HG03575 (cell line): ENCODE results near the gene CLEC3B.

ENCODE experiments used
- ATAC-seq: cut with Tn5 transposase; IDR thresholded peaks from one replicate; pipeline ENCODE4 v1.9.1; 2021; ENCODE audit not compliant: unreplicated experiment, insufficient number of reproducible peaks, low FRiP score; ENCODE audit errors: extremely low read depth

Gene CLEC3B

DNA sequence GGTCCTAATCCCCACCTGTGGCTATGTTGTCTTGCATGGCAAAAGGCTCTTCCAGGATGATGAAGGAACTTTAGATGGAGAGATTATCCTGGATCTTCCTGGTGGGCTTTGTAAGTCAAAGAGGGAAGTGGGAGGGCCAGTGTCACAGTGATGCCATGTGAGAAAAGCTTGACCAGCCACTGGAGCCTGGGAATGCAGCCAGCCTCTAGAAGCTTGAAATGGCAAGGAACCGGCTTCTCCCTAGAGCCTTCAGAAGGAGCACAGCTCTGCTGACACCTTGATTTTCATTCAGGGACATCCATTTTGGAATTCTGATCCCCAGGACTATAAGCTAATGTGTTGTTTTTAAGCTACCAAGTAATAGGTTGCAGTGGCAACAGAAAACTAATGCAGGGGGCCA is 58.3 kb downstream of the CLEC3B start:
- ATAC-seq: no peak

DNA sequence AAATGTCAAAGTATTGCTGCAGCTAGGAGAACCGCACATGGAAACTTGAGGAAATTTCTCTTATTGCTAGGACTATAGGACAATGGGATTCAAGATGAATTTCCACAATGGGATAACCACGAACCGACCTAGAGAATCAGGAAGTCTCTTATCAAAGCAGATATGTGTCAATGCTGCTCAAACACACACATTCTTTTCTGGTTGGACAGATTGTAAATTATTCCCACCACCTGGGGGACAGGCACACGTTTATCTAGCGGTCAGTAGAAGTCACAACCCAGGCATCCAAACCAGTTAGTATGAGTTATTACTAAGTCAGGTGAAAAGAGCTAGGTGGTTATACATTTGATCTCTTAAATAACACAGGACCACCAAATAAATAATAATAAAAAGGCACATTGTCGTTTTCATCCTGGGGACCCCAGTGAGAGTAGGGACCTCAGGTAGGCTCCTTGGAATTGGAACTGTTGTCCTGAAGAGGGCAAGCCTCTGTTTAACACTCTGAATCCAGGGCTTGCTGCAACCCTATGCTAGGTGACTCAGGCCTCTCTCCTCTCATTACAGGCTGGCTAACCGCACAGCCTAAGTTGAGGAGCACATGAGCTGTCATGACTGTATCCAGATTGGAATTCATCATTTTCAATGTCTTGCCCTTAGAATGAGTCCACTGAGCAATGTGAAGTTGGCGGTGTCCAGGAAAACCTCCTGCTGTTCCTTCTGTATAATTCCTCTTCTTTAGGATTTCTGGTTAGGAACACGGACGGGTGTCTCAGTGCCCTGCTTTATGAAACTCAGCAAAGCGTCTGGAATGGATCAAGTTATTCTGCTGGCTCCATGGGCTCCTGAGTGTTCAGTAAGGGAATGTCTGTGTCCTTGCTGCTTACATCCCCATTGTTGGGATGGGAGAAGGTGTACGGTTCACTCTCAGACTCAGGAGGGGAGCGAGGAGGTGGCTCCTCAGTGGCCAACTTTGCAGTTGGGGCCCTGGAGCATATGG is 59.0 kb downstream of the CLEC3B start:
- no peak for ATAC-seq
